Suppressor macrophage treated with lipopolysaccharide for 1 hour (primary cell): ENCODE measurements around the gene KDM4C.
"Not testable (repeated sequence)": the region's sequence is repeated elsewhere in the genome, so short reads cannot be mapped to it uniquely, and the experiment has no call there.

Experiments used
- DNase-seq, 3 donors: peaks; one replicate each; pipeline ENCODE4 v3.0.0-alpha.2; 2020 to 2022

KDM4C gene

GRCh38 chr9:6941501-6941900 lies 183.7 kb downstream of the KDM4C start:
- DNase-seq = no peak

- DNase-seq = no peak
Observed at GRCh38 chr9:6942406-6942805, 184.6 kb downstream of the KDM4C start.

- DNase-seq = no peak
Observed at GRCh38 chr9:6943293-6943692, 185.5 kb downstream of the KDM4C start.

- peak; percentile 22 to 45 (median 37) for DNase-seq
Observed at GRCh38 chr9:6944093-6944551, 186.3 kb downstream of the KDM4C start.

GRCh38 chr9:6944896-6945295 lies 187.1 kb downstream of the KDM4C start:
- no peak for DNase-seq

GRCh38 chr9:6945816-6946215 lies 188.0 kb downstream of the KDM4C start:
- DNase-seq = no peak

GRCh38 chr9:6946583-6947166 lies 188.9 kb downstream of the KDM4C start:
- no peak for DNase-seq

GRCh38 chr9:6948921-6949320 lies 191.1 kb downstream of the KDM4C start:
- DNase-seq = not testable (repeated sequence)

- no peak for DNase-seq
Observed at GRCh38 chr9:6955251-6955921, 197.6 kb downstream of the KDM4C start.

GRCh38 chr9:6956879-6957278 lies 199.1 kb downstream of the KDM4C start:
- no peak for DNase-seq

GRCh38 chr9:6959270-6960000 lies 201.7 kb downstream of the KDM4C start:
- DNase-seq = no peak

- no peak for DNase-seq
Observed at GRCh38 chr9:6960777-6961176, 203.0 kb downstream of the KDM4C start.

GRCh38 chr9:6961845-6962522 lies 204.2 kb downstream of the KDM4C start:
- no peak for DNase-seq

GRCh38 chr9:6965566-6965965 lies 207.8 kb downstream of the KDM4C start:
- no peak for DNase-seq

GRCh38 chr9:6968271-6968670 lies 210.5 kb downstream of the KDM4C start:
- DNase-seq = no peak

- DNase-seq = no peak
Observed at GRCh38 chr9:6969805-6970204, 212.0 kb downstream of the KDM4C start.

- DNase-seq = no peak
Observed at GRCh38 chr9:6973089-6973488, 215.3 kb downstream of the KDM4C start.

GRCh38 chr9:6973762-6974161 lies 216.0 kb downstream of the KDM4C start:
- DNase-seq = peak; percentile 13 to 43 (median 39)

GRCh38 chr9:6975198-6975597 lies 217.4 kb downstream of the KDM4C start:
- peak in 1 of 3 donors; percentile 5 for DNase-seq

- DNase-seq = no peak
Observed at GRCh38 chr9:6977761-6978160, 220.0 kb downstream of the KDM4C start.

- no peak for DNase-seq
Observed at GRCh38 chr9:6978591-6978990, 220.8 kb downstream of the KDM4C start.

- DNase-seq = peak in 1 of 3 donors; percentile 6
Observed at GRCh38 chr9:6984941-6985578, 227.3 kb downstream of the KDM4C start.
